Endothelial cell of umbilical vein (primary cell): ENCODE data around the gene FUT7. TPM values are rescaled to one million over a fixed set of nuclear protein-coding genes. Genes with fewer than 3 reads are reported as not detected.

Experiments
- BruUV-seq: library from RNA; stranded (reverse); fragments of 400-500 nt; replicated peaks from 2 replicates; lab custom pipeline; 2021; lab: Mats Ljungman, UMichigan
- CTCF ChIA-PET: fragments of 300-600, 350-600 bp; sonication (Branson Sonifier 250); formaldehyde crosslinking; loops from one replicate; lab custom pipeline; 2021; ENCODE audit warnings: antibody characterized with exemption, inconsistent platforms; lab: Charles Lee
- POLR2A ChIA-PET: fragments of 300-600, 350-600 bp; sonication (Branson Sonifier 250); formaldehyde crosslinking; loops from one replicate; lab custom pipeline; 2021; ENCODE audit warnings: antibody characterized with exemption, inconsistent platforms; lab: Charles Lee
- DNase-seq: peaks from one replicate; pipeline ENCODE4 v3.0.0-alpha.2; 2011; ENCODE audit warnings: low read depth, low spot score
- FAIRE-seq: peaks from 2 replicates; lab custom pipeline; 2011; peaks lifted over from hg19 to GRCh38; lab: Jason Lieb, UNC
- H2AFZ ChIP-seq: 2 replicates; pipeline ENCODE4 v1.6.0; 2012; ENCODE audit warnings: low read depth, low read length, control low read depth, inconsistent platforms
- H3K27ac ChIP-seq: 2 replicates; pipeline ENCODE4 v1.5.1; 2011; ENCODE audit warnings: low read depth, mild to moderate bottlenecking, control low read depth, low read length, moderate library complexity; ENCODE audit not compliant: insufficient read depth
- H3K27me3 ChIP-seq, 2 experiments: 2 replicates each; pipeline versions ENCODE4 v1.6.0 to v1.6.1; 2011; ENCODE audit warnings: low read length in 2 of 2, mixed read lengths in 1 of 2; ENCODE audit not compliant: control insufficient read depth in 2 of 2, insufficient read depth in 2 of 2
- H3K36me3 ChIP-seq, 2 experiments: 2 replicates in 1 of 2; 3 replicates in 1 of 2; pipeline ENCODE4 v1.5.1; 2011; ENCODE audit warnings: low read length in 2 of 2, mild to moderate bottlenecking in 1 of 2, moderate library complexity in 1 of 2; ENCODE audit not compliant: control insufficient read depth in 2 of 2, insufficient read depth in 2 of 2; ENCODE audit errors: extremely low read depth in 1 of 2
- H3K4me1 ChIP-seq: 3 replicates; pipeline ENCODE4 v1.5.1; 2011; ENCODE audit warnings: mild to moderate bottlenecking, low read length; ENCODE audit not compliant: control insufficient read depth, insufficient read depth; ENCODE audit errors: extremely low read depth
- H3K4me2 ChIP-seq: 2 replicates; pipeline ENCODE4 v1.6.1; 2011; ENCODE audit warnings: low read length, control low read depth, mixed read lengths; ENCODE audit not compliant: insufficient read depth
- H3K4me3 ChIP-seq, 3 experiments: fragments of 200-600 bp in 1 of 3; sonication (generic), shearing (Covaris generic) in 1 of 3; replicated peaks in 1 of 3; 2 replicates each; pipeline ENCODE4 v1.5.1; 2011 to 2016; ENCODE audit warnings: control low read depth in 3 of 3, low read length in 3 of 3, mild to moderate bottlenecking in 2 of 3, inconsistent platforms in 1 of 3, low read depth in 1 of 3, moderate library complexity in 1 of 3; ENCODE audit not compliant: insufficient read depth in 1 of 3
- H3K79me2 ChIP-seq: 2 replicates; pipeline ENCODE4 v1.6.0; 2012; ENCODE audit warnings: low read length, inconsistent platforms; ENCODE audit not compliant: control insufficient read depth, insufficient read depth
- H3K9ac ChIP-seq: replicated peaks from 2 replicates; pipeline ENCODE3; 2011; ENCODE audit warnings: low read length, control low read depth; ENCODE audit not compliant: insufficient read depth; ENCODE audit errors: extremely low read depth
- H3K9me1 ChIP-seq: replicated peaks from 3 replicates; pipeline ENCODE4 v1.6.0; 2011; ENCODE audit warnings: mild to moderate bottlenecking, low read length; ENCODE audit not compliant: control insufficient read depth, insufficient read depth; ENCODE audit errors: extremely low read depth
- H3K9me3 ChIP-seq: replicated peaks from 2 replicates; pipeline ENCODE4 v1.5.1; 2012; ENCODE audit warnings: low read length, inconsistent platforms; ENCODE audit not compliant: control insufficient read depth, insufficient read depth
- H4K20me1 ChIP-seq: replicated peaks from 2 replicates; pipeline ENCODE3; 2011; ENCODE audit warnings: mild to moderate bottlenecking, low read length; ENCODE audit not compliant: control insufficient read depth, insufficient read depth; ENCODE audit errors: extremely low read depth
- CTCF ChIP-seq, 2 donors: IDR thresholded peaks; 1 replicate in 1 of 2; 2 replicates in 1 of 2; pipeline ENCODE4 v1.5.1; 2011; ENCODE audit warnings: low read length in 2 of 2, mild to moderate bottlenecking in 2 of 2, moderate library complexity in 2 of 2, control low read depth in 1 of 2, inconsistent platforms in 1 of 2, low read depth in 1 of 2; ENCODE audit not compliant: insufficient read depth in 1 of 2; ENCODE audit errors: extremely low read depth in 1 of 2
- EZH2 ChIP-seq: IDR thresholded peaks from 2 replicates; pipeline ENCODE4 v1.6.1; 2012; ENCODE audit warnings: borderline replicate concordance, low read depth, mild to moderate bottlenecking, moderate library complexity, low read length, inconsistent platforms; ENCODE audit not compliant: severe bottlenecking
- FOS ChIP-seq: IDR thresholded peaks from 2 replicates; pipeline ENCODE4 v1.6.1; 2011; ENCODE audit warnings: mild to moderate bottlenecking, low read length, moderate library complexity, borderline replicate concordance; ENCODE audit not compliant: insufficient read depth
- GATA2 ChIP-seq: IDR thresholded peaks from 2 replicates; pipeline ENCODE4 v1.7.0; 2011; ENCODE audit warnings: low read depth, mild to moderate bottlenecking, moderate library complexity, mixed read lengths, low read length; ENCODE audit not compliant: insufficient read length, insufficient read depth
- JUN ChIP-seq: IDR thresholded peaks from 2 replicates; pipeline ENCODE4 v1.6.1; 2011; ENCODE audit warnings: borderline replicate concordance, low read depth; ENCODE audit not compliant: insufficient read length, insufficient read depth
- MAX ChIP-seq: IDR thresholded peaks from 2 replicates; pipeline ENCODE4 v1.6.1; 2011; ENCODE audit not compliant: insufficient read depth, insufficient read length
- MYC ChIP-seq: IDR thresholded peaks from one replicate; pipeline ENCODE4 v1.6.1; 2011; ENCODE audit warnings: mild to moderate bottlenecking, low read depth, low read length
- POLR2A ChIP-seq: IDR thresholded peaks from 2 replicates; pipeline ENCODE4 v1.6.1; 2012; ENCODE audit warnings: low read depth, mild to moderate bottlenecking, control low read depth, low read length
- POLR2AphosphoS5 ChIP-seq: IDR thresholded peaks from 2 replicates; pipeline ENCODE4 v1.6.1; 2012; ENCODE audit warnings: low read depth, mild to moderate bottlenecking, control low read depth, low read length, moderate library complexity; ENCODE audit not compliant: insufficient read depth
- dilution Hi-C: fragments of 300-500 bp; cut with MboI; formaldehyde crosslinking; loops from one replicate; pipeline ENCODE4 v1.15.0; 2019; ENCODE audit warnings: low sequenced_read_pairs; ENCODE audit not compliant: extremely low pct_ligation_motif_present
- intact Hi-C: fragments of 100-400 bp; cut with micrococcal nuclease; formaldehyde crosslinking; loops from one replicate; pipeline ENCODE4 v1.10.0; 2022
- polyA plus RNA-seq, 4 experiments: library from polyadenylated mRNA; depleted of rRNA in 3 of 4; stranded (reverse) in 3 of 4; unstranded in 1 of 4; fragments of >200 nt; gene quantifications; 2 replicates each; pipeline versions ENCODE4 v1.2.1 to v1.2.3, GENCODE V29; 2011 to 2012; ENCODE audit warnings: missing spikeins in 1 of 4
- total RNA-seq: library from RNA; stranded (reverse); gene quantifications from 2 replicates; pipeline ENCODE4 v1.2.3, GENCODE V29; 2021

FUT7 gene
- total and polyA plus RNA-seq, 2 donors (not counting 3 experiments of a cell fraction or from before 2014, with no cell fraction given): not detected

- TF ChIP-seq FOS (no peak), EZH2 (no peak), POLR2A (no peak), MYC (no peak), JUN (no peak), CTCF (IDR thresholded peaks at IDR 0.05; ENCODE audit: extremely low read depth in 1 of 2, insufficient read depth in 1 of 2, low read depth in 1 of 2, low read length in 2 of 2) (no peak), POLR2AphosphoS5 (no peak), MAX (no peak), GATA2 (no peak)
- Histone ChIP-seq H3K36me3 (no peaks in the 10 kb centered on the region), H2AFZ (no peak overlapping the region), H3K9ac (no peak overlapping the region), H3K9me3 (no peaks in the 10 kb centered on the region), H3K79me2 (no peaks in the 10 kb centered on the region), H3K27ac (no peak overlapping the region), H3K27me3 (no peaks in the 10 kb centered on the region), H3K9me1 (no peaks in the 10 kb centered on the region), H4K20me1 (no peaks in the 10 kb centered on the region), H3K4me3 (no peak overlapping the region), H3K4me2 (no peak overlapping the region), H3K4me1 (no peaks in the 10 kb centered on the region)
- CTCF ChIA-PET: interaction anchor here (1.6 to 2.0 kb wide), 2 partner anchors 13 kb away, joined by 5 to 10 read pairs; no protein-coding TSS in a partner anchor
- POLR2A ChIA-PET: no interaction called here
- no peak for FAIRE-seq
- intact Hi-C loops: no loop called here
- BruUV-seq: no TSS peak
- no peak for DNase-seq
- dilution Hi-C loops: no loop called here
These were observed 15.5 kb downstream of the FUT7 start for GRCh38 chr9:137016436-137016835.
